HG03558 (cell line): ENCODE measurements around the gene COL25A1.

Experiments
- ATAC-seq: cut with Tn5 transposase; IDR thresholded peaks from one replicate; pipeline ENCODE4 v1.9.1; 2021; ENCODE audit warnings: moderate number of reproducible peaks; ENCODE audit not compliant: unreplicated experiment; ENCODE audit errors: extremely low read depth

COL25A1 gene

DNA sequence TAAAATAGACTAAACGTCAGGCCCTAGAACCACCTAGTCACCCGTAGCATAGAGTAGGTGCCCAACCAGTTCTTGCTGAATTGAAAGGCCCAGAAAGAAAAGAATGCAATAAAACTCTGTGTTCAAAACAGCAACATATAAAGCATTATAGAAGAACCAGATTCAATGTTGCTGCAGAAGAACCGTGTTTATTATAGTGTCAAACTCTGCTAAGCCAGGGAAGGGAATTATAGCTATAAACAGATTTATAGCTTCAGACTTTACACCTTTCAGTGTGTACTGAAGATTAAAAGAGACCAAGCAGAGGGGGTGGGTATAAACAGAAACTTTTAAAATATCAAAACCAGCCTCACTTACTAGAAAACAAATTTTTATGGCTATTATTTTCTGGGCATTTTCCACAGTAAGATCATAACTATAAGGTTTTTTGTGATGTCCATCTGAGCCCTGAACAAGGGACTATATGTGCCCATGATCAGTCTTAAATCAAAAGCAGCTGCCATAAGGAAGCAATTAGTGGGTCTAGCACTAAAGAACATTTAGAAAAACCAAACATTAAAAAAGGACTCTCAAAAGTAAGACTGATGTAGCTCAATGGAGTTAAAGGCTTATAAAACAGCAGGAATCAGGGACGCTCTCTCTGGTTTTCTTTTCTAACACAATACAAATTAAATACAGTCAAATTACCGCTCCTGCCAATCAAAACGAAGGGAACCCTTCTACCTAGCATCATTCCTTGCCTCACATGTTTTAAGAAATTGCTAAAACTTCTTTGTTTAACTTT, 319.9 kb downstream of the COL25A1 start:
- ATAC-seq = no peak

DNA sequence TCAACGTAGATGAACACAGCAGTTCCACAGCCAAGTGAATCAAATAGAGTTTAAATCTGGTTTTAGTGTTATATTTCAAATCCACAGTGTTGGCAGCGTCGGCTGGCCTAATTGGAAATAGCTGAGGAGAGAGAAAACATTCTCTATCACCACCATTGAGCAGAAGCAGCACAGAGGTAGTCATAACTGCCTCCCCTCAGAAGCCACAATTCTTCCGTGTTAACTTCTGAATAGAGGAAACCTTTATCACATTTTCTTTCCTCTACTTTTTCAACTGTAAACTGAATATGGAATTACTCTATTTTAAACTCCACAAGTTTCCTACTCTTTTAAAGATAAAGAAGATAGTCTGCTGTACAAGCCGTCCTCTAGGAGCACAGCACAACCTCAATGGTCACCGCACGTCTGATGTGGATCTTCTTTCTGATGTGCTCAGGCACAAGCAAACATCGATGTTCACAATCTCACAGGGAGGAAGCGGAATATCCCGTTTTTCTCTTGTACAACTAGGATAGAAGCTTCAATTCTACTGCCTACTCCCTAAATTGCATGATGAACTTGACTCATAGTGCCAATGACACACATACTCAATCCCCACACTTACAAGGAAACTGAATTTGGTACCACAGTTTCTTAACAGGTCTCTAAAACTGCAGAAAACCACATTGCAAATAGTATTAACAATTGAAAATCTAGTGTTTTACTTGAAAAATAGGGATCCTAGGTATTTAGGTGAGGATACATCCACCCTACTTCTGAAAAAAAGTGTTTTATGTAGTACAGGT, 321.8 kb downstream of the COL25A1 start:
- no peak for ATAC-seq

GRCh38 chr4:108979759-108980158, 322.7 kb downstream of the COL25A1 start:
- no peak for ATAC-seq

GRCh38 chr4:108978066-108978465, 324.4 kb downstream of the COL25A1 start:
- ATAC-seq = no peak

DNA sequence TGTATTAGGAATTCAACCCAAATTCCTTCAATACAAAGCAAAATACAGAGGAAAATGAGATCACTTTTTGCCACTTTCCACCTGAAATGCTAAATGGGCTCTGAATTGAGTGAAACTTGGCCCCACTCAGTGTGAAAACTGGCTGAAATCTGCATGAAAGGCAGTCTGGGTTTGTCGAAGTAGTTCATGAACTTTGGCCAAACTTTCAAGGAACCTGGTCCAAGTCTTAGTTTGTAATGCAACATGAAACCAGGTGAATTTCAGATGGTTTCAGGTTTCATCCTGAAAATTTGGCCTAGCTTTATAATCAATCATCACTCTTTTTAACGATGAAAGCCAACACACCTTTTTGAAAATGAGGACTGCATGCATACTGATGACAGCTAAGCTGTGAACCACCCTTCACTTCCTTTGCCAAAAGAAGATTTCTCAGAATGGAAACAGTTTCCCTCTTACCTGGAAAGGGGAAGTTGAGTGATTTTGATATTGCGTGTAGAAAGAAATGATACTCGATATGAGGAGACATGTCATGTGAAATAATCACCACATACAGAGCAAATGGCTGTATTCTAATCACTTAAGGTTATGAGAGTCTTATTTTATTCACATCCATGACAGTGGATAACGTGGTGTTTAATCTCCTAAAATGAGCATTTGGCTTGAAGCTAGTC, 329.7 kb downstream of the COL25A1 start:
- ATAC-seq = no peak

DNA sequence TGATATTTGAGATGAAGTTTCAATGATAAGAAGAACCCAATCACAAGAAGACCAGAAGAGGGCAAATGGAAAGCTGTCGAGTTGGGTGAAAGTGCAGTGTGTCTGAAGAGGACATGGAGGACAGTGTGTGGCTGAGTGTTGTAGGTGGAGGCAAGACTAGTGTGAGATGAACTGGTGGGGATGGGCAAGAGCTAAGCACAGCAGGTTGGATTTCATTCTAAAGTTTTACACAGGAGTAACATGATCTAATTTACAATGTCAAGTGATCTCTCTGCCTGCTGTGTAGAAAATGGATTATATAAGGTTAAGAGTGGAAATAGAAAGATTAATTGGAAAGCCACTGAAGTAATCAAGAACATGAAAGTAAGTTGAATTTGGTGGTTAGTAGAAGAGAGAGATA, 331.0 kb downstream of the COL25A1 start:
- no peak for ATAC-seq

DNA sequence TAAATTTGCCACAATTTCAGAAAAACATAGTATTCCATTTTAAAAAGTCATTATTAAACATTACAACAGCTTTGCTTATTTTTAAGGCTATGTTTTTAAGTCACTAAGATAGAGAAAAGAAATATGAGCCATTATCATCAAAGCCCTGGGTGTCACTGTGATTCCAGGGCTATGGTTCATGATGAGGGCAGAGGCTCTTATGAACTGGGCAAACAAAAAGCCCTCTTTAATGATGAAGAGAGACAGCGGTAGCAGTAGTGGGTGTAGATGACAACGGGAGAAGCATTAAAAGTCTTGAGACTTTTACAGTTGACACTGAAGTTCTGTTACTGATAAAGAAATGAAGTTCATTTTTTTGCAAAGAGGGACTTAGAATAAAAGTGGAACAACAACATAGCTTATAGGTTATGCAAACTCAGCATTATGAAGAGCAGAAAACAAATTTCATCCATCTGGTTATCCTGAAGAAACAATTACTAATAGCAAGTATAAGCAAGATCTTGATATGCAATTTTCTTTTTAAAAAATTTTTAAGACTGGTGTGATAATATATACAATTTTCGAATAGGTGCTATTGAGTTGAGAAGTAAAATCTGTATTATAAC, 336.9 kb downstream of the COL25A1 start:
- no peak for ATAC-seq

DNA sequence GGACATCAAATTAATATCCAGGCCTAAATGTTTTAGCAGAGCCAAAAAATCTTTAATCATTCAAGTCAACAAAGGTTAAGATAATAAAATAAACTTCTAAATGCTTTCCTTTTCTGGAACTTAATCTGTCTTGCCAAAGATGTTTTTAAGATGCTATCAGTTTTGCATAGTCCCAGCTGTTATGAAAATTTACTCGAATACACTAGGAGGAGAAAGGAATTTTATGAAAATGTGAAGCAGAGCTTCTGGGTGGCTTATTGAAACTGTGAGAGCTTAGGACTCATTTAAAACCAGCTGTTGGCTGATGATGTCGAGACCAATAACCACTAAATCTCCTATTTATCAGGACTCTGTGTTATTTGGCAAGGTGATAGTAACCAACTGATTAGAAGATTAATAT, 337.4 kb downstream of the COL25A1 start:
- no peak for ATAC-seq

GRCh38 chr4:108963910-108964309, 338.5 kb downstream of the COL25A1 start:
- ATAC-seq = no peak

GRCh38 chr4:108959491-108959890, 343.0 kb downstream of the COL25A1 start:
- ATAC-seq = no peak

GRCh38 chr4:108954880-108955279, 347.6 kb downstream of the COL25A1 start:
- no peak for ATAC-seq

- no peak for ATAC-seq
Measured at GRCh38 chr4:108953941-108954340, 348.5 kb downstream of the COL25A1 start.

GRCh38 chr4:108950158-108950915, 352.1 kb downstream of the COL25A1 start:
- ATAC-seq = no peak

- ATAC-seq = no peak
Measured at GRCh38 chr4:108947526-108947925, 354.9 kb downstream of the COL25A1 start.

DNA sequence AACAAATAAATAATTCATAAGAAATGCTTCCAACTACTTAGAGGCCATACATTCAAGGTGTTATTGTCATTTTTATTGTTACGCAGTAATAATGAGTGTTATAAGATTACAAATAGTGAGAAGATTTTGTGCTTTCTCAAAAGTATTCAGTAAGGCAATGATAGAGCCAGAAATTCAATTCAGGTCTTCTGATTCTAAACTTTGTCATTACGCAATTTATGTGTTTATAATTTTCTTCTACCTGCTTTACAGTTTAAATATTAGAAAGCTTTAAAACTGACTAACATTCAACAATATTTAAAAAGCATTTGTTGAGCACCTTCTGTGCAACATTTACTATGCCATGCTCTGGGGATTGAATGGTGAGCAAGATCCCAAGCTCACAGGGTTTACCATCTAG, 356.2 kb downstream of the COL25A1 start:
- no peak for ATAC-seq

GRCh38 chr4:108943976-108944591, 358.4 kb downstream of the COL25A1 start:
- no peak for ATAC-seq

DNA sequence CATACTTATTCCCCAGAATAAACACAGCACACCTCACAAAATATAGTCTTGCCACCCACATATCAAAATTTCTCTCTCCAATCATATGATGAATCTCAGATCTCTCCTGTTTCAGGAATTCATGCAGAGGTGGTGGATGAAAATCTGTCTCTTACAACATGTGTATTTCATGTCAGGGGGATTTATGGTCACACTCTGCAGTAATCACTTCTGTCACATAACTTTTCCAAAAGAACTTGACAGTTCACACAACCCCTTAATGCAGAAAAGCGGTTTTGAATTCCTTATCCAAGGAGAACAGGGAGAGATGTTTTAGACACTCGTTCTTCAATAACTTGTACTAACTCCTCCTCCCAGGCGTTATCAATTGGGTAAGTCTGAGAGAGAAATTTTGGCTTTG, 359.1 kb downstream of the COL25A1 start:
- no peak for ATAC-seq

DNA sequence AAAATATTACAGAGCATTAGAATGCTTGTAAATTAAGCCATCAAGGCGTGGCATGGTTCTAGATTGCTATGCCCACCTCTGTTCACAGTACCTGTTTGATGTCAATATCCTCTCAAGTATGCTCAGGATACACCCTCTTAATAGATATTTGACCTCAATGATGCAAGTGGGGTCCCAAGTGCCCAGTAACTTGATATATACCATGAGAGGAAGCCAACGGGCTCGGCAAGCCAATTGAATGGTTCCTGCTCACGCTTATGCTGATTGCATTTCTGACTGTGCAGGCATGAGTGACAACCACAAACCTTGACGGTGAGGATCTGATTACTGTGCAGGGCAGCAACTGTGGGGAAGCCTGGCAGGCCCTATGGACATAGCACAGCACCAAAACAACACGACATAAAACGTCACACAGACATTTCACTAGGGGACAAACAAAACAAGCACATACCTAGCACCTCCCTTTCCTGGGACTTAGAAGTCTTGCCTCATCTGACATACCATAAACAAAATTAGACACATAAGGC, 360.5 kb downstream of the COL25A1 start:
- ATAC-seq = no peak

- ATAC-seq = no peak
Measured at GRCh38 chr4:108940634-108941033, 361.8 kb downstream of the COL25A1 start.
